ENCODE results near the gene ADAMTS10. TPM values are rescaled to one million over a fixed set of nuclear protein-coding genes. Genes with fewer than 3 reads are reported as not detected.
A peak's percentile ranks its signal among the peaks of the same experiment; 100 is the strongest.

ADAMTS10 gene
- total RNA-seq, 6 experiments from 2014 or later: 5.0 to 12.2 (median 9.3) TPM

DNA sequence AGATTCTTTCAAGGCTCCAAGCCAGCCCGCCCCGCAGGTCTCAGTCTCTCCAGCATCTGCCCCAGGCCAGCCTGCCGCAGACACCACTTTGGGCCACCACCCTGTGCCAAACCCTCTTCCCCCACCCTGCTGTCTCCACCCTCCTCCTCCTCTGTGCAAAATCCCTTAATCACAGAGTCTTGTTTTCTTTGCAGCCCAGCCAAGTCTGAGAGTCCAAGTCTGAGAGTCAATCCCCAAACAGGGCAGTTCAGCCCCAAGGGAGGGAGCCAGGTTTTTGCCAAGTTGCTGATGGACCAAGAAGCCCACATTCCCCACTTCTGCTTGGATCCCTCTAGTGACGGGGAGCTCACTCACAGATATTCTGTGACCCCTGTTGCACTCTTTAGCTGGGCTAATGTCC, 3.1 kb downstream of the ADAMTS10 start:
- DNase-seq (peak in 1 of 3 donors; percentile 66), ATAC-seq (peak in 3 of 4 donors; percentile 8 to 64 (median 26))
- Histone ChIP-seq H3K4me1 (peaks cover 0 to 5% (median 0%) of the 10 kb centered on the region in 4 donors), H3K36me3 (no peaks in the 10 kb centered on the region), H3K27ac (no peak overlapping the region), H3K9me3 (no peaks in the 10 kb centered on the region), H3K4me3 (no peak overlapping the region), H3K27me3 (no peaks in the 10 kb centered on the region)
- TF ChIP-seq, protein P1, sequence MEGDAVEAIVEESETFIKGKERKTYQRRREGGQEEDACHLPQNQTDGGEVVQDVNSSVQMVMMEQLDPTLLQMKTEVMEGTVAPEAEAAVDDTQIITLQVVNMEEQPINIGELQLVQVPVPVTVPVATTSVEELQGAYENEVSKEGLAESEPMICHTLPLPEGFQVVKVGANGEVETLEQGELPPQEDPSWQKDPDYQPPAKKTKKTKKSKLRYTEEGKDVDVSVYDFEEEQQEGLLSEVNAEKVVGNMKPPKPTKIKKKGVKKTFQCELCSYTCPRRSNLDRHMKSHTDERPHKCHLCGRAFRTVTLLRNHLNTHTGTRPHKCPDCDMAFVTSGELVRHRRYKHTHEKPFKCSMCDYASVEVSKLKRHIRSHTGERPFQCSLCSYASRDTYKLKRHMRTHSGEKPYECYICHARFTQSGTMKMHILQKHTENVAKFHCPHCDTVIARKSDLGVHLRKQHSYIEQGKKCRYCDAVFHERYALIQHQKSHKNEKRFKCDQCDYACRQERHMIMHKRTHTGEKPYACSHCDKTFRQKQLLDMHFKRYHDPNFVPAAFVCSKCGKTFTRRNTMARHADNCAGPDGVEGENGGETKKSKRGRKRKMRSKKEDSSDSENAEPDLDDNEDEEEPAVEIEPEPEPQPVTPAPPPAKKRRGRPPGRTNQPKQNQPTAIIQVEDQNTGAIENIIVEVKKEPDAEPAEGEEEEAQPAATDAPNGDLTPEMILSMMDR (IDR thresholded peaks at IDR 0.05): no peak
- no peak for TF ChIP-seq POLR2A (IDR thresholded peaks at IDR 0.05)
- WGBS (ENCODE audit: insufficient coverage, low coverage, low lambda C conversion rate, missing lambda C conversion rate): 78% methylated on average over 4 of the region's 4 CpGs
- intact Hi-C loops (cut with DNase I): no loop called here

DNA sequence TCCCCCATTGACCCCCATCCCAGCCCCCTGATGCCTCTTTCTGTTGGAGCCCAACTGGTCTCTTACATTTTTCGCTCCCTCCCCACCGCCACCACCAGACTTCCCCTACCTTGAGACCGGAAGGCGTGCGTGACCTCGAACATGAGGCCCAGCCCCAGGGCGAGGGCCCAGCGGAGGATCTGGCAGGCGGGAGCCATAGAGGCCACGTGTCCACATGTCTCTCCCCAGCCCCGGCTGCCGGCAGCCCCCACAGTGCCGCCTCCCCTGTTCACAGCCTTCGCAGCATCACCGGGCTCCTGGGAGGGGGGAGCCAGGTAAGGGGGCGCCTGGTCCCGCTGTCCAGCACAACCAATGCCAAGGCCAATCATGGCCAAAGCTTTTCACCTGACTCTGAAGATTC, 5.0 kb downstream of the ADAMTS10 start:
- DNase-seq (no peak), ATAC-seq (no peak)
- Histone ChIP-seq H3K4me1 (peaks cover 0 to 15% (median 0%) of the 10 kb centered on the region in 4 donors), H3K27me3 (no peaks in the 10 kb centered on the region), H3K9me3 (no peaks in the 10 kb centered on the region), H3K4me3 (no peak overlapping the region), H3K36me3 (no peaks in the 10 kb centered on the region), H3K27ac (no peak overlapping the region)
- 88% methylated on average over 6 of the region's 17 CpGs for WGBS (ENCODE audit: insufficient coverage, low coverage, low lambda C conversion rate, missing lambda C conversion rate)
- intact Hi-C loops (cut with DNase I): no loop called here
- no peak for TF ChIP-seq POLR2A (IDR thresholded peaks at IDR 0.05)
- TF ChIP-seq, protein P1 (IDR thresholded peaks at IDR 0.05): no peak

DNA sequence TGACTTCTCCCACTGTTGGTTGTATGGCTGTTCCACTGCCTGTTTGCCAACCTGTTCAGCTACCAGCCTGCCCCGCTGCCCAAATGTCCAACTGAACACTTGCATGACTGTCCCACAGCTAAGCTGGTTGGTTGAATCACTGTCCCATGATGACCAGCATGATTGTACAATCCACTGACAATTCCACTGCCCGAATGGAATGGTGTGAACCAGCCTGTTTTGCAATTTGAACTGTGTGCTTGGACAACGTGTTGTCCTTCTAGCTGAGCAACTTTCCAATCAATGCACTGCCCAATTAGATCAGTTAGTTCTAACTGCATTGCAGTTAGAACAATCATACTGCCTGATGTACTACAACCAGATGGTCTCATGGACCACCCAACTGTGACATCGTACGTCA, 8.7 kb downstream of the ADAMTS10 start:
- Histone ChIP-seq H3K27ac (peak overlapping the region in 2 of 3 donors; percentile 30 to 38), H3K27me3 (no peaks in the 10 kb centered on the region), H3K4me1 (peaks cover 0 to 10% (median 0%) of the 10 kb centered on the region in 4 donors), H3K4me3 (no peak overlapping the region), H3K9me3 (no peaks in the 10 kb centered on the region), H3K36me3 (no peaks in the 10 kb centered on the region)
- TF ChIP-seq, protein P1 (IDR thresholded peaks at IDR 0.05): no peak
- TF ChIP-seq POLR2A (IDR thresholded peaks at IDR 0.05): peak; percentile 36
- DNase-seq (peak in 1 of 3 donors; percentile 71), ATAC-seq (peak; percentile 75 to 92 (median 85))
- intact Hi-C loops (cut with DNase I): no loop called here
- 33% methylated on average over 1 of the region's 5 CpGs for WGBS (ENCODE audit: insufficient coverage, low coverage, low lambda C conversion rate, missing lambda C conversion rate)

DNA sequence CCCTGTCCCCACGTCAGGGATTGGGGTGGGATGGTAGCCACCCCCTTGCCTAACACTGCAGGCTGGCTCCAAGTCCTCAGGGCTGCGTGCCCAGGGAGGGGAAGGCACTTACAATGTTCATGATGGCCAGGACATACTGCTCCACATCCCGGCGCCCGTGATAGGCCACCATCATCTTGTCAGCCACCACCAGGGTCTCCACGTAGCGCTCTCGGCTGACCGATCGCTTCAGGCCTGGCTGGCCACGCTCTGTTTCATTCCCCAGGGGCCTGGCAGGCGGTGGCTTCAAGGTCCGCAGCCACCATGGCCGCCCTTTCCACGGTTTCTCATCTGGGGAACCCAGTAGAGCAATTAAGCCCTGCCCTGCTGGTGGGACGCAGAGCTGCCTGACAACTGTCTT, 9.7 kb downstream of the ADAMTS10 start:
- Histone ChIP-seq H3K36me3 (no peaks in the 10 kb centered on the region), H3K27ac (no peak overlapping the region), H3K27me3 (no peaks in the 10 kb centered on the region), H3K4me1 (peaks cover 0 to 10% (median 0%) of the 10 kb centered on the region in 4 donors), H3K9me3 (no peaks in the 10 kb centered on the region), H3K4me3 (no peak overlapping the region)
- DNase-seq (no peak), ATAC-seq (no peak)
- 100% methylated on average over 1 of the region's 16 CpGs for whole genome bisulfite sequencing (ENCODE audit: insufficient coverage, low coverage, low lambda C conversion rate, missing lambda C conversion rate)
- no peak for TF ChIP-seq POLR2A (IDR thresholded peaks at IDR 0.05)
- TF ChIP-seq, protein P1 (IDR thresholded peaks at IDR 0.05): no peak
- intact Hi-C loops (cut with DNase I): no loop called here

DNA sequence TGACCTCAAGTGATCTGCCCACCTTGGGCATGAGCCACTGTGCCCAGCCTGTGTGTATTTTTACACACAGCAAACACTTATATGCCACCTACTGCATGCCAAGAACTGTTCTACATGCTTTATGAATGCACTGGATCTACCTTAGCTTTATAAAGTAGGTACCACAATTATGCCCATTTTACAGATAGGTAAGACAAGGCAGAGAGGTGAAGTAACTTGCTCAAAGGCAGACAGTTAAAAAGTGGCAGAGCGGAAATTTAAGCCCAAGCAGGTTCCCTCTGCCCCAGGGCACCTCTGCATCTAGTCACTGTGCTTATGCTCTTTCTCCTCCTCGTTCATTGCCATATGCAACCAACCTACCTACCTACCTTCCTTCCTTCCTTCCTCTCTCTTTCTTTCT, 10.5 kb downstream of the ADAMTS10 start:
- WGBS (ENCODE audit: insufficient coverage, low coverage, low lambda C conversion rate, missing lambda C conversion rate): 100% methylated on average over 2 of the region's 2 CpGs
- TF ChIP-seq POLR2A (IDR thresholded peaks at IDR 0.05): no peak
- TF ChIP-seq, protein P1 (IDR thresholded peaks at IDR 0.05): no peak
- DNase-seq (no peak), ATAC-seq (no peak)
- intact Hi-C loops (cut with DNase I): no loop called here
- Histone ChIP-seq H3K9me3 (no peaks in the 10 kb centered on the region), H3K27ac (no peak overlapping the region), H3K27me3 (no peaks in the 10 kb centered on the region), H3K4me3 (no peak overlapping the region), H3K4me1 (peaks cover 0 to 10% (median 0%) of the 10 kb centered on the region in 4 donors), H3K36me3 (no peaks in the 10 kb centered on the region)

Data from right lobe of liver (tissue), 6 donors.